ENCODE data around the gene HCAR3. TPM values are rescaled to one million over a fixed set of nuclear protein-coding genes. Genes with fewer than 3 reads are reported as not detected.
A peak's percentile ranks its signal among the peaks of the same experiment; 100 is the strongest.
"Not testable (repeated sequence)": the region's sequence is repeated elsewhere in the genome, so short reads cannot be mapped to it uniquely, and the experiment has no call there.

HCAR3 gene
- total RNA-seq, 1 donor from 2014 or later: 6.9 TPM

DNA sequence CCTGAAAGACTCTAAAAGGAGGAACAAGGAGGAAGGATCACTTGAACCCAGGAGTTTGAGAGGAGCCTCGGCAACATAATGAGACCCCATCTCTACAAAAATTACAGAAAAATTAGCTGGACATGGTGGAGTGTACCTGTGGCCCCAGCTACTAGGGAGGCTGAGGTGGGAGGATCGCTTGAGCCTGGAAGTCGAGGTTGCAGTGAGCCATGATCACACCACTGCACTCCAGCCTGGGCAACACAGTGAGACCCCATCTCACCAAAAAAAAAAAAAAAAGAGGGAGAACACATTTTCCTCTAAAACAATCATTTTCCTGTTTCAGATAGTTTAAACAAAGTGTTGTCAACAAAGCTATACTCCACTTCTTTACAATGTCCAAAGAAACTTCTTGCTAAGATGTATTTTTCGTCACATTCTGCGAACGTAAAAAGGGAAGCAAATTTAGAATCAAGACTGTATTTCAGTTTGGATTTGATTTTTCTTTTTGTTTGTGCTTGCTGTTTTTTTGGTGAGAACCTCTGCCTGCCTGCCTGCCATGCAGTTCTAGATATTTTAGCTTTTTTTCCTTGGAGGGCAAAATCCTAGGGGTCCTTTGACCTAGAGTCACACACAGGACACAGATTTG is 9.0 kb upstream of the HCAR3 start:
- TF ChIP-seq CTCF (IDR thresholded peaks at IDR 0.05): no peak
- Histone ChIP-seq H3K27me3 (ENCODE audit: low read depth) (no peaks in the 10 kb centered on the region), H3K4me1 (peaks cover 12% of the 10 kb centered on the region), H3K9me3 (no peaks in the 10 kb centered on the region), H3K27ac (peak overlapping the region; percentile 74), H3K4me3 (no peak overlapping the region), H3K36me3 (no peaks in the 10 kb centered on the region)
- intact Hi-C loops (cut with DNase I): no loop called here
- DNase-seq (no peak), ATAC-seq (no peak)

DNA sequence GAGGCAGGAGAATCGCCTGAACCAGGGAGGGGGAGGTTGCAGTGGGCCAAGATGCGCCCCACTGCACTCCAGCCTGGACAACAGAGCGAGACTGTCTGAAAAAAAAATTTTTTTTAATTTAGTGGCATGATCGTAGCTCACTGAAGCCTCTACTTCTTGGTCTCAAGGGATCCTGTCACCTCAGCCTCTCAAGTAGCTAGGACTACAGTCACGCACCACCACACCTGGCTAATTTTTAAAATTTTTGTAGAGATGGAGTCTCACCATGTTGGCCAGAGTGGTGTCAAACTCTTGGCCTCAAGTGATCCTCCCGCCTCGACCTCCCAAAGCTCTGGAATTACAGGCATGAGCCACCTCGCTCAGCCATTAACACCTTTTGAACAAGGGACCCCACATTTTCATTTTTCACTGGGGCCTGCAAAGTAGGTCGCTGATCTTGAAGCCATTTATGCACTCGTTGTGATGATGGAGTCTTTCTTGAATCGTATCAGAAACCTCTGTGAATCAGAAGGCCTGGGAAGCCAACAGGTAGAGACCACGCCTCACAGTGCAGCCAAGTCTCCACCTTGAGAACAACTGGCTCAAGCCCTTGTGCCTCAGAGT is 8.1 kb upstream of the HCAR3 start:
- no peaks in the 10 kb centered on the region for H3K27me3 ChIP-seq (ENCODE audit: low read depth)
- no peak for TF ChIP-seq CTCF (IDR thresholded peaks at IDR 0.05)
- ATAC-seq (no peak), DNase-seq (no peak)
- H3K36me3 ChIP-seq: no peaks in the 10 kb centered on the region
- intact Hi-C loops (cut with DNase I): no loop called here
- peaks cover 20% of the 10 kb centered on the region for H3K4me1 ChIP-seq
- no peaks in the 10 kb centered on the region for H3K9me3 ChIP-seq
- H3K4me3 ChIP-seq: no peak overlapping the region
- no peak overlapping the region for H3K27ac ChIP-seq

- DNase-seq (no peak), ATAC-seq (no peak)
- no peak for TF ChIP-seq CTCF (IDR thresholded peaks at IDR 0.05)
- Histone ChIP-seq H3K4me1 (peaks cover 20% of the 10 kb centered on the region), H3K4me3 (no peak overlapping the region), H3K27ac (no peak overlapping the region), H3K36me3 (no peaks in the 10 kb centered on the region), H3K9me3 (no peaks in the 10 kb centered on the region), H3K27me3 (ENCODE audit: low read depth) (no peaks in the 10 kb centered on the region)
- intact Hi-C loops (cut with DNase I): no loop called here
These were observed 5.8 kb upstream of the HCAR3 start for GRCh38 chr12:122722387-122722786.

- Histone ChIP-seq H3K36me3 (no peaks in the 10 kb centered on the region), H3K4me1 (peaks cover 20% of the 10 kb centered on the region), H3K9me3 (no peaks in the 10 kb centered on the region), H3K27me3 (ENCODE audit: low read depth) (no peaks in the 10 kb centered on the region), H3K27ac (no peak overlapping the region), H3K4me3 (no peak overlapping the region)
- intact Hi-C loops (cut with DNase I): no loop called here
- TF ChIP-seq CTCF (IDR thresholded peaks at IDR 0.05): no peak
- DNase-seq (no peak), ATAC-seq (no peak)
These were observed 4.5 kb upstream of the HCAR3 start for GRCh38 chr12:122721057-122721545.

DNA sequence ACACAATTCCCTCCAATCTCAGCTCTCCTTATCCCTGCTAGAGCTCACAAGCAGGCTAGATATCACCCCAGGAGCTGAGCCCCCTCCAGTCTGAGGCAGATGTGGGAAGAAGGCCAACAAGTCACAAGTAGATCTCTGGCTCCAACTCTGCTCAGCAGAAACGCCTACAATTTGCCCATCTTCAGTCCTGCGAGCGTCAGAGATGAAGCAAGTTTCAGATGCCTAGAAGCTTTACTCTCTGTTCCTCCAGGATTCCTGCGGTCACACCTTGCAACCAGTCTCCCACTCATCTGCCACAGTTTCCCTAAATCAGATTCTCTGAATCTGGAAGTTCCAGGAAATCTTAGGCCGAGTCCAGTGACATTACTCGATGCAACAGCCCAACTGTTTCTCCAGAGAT is 1.4 kb downstream of the HCAR3 start:
- H3K4me3 ChIP-seq; H3K27me3 ChIP-seq (ENCODE audit: low read depth); H3K9me3 ChIP-seq; H3K27ac ChIP-seq; DNase-seq; intact Hi-C loops (cut with DNase I); H3K4me1 ChIP-seq; H3K36me3 ChIP-seq: not testable (repeated sequence)
- peak; percentile 44 to 53 for ATAC-seq

DNA sequence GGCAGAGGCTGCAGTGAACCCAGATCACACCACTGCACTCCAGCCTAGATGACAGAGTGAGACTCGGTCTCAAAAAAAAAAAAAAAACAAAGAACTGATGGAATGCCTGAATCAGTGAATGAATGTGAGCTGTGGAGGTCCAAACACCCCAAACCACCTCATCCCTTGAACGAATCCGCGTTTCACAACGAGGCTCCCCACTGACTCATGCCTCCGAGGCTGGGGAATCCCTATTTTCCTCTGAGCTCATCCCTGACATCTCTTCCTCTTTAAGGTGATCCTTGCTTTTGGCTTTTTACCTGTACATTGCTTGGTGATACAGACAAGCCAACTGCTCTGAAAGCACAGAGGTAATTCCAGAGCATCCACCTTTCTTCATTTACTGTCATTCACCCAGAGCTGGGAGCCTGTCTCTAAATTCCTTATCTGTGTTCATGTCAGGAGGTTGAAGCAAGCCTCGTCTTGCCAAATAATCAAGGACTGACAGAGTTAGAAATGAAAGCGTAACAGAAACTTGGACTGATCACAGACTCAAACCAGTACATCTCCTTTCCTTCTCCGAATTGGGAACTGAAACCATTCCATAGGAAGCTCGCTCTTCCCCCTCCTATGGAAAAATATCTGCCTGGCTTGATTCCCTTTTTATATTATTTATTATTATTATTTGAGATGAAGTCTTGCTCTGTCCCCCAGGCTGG is 3.0 kb downstream of the HCAR3 start:
- H3K4me3 ChIP-seq; H3K27me3 ChIP-seq (ENCODE audit: low read depth); H3K36me3 ChIP-seq; H3K27ac ChIP-seq; H3K4me1 ChIP-seq; intact Hi-C loops (cut with DNase I); DNase-seq; H3K9me3 ChIP-seq: not testable (repeated sequence)
- peak; percentile 55 to 60 for ATAC-seq

DNA sequence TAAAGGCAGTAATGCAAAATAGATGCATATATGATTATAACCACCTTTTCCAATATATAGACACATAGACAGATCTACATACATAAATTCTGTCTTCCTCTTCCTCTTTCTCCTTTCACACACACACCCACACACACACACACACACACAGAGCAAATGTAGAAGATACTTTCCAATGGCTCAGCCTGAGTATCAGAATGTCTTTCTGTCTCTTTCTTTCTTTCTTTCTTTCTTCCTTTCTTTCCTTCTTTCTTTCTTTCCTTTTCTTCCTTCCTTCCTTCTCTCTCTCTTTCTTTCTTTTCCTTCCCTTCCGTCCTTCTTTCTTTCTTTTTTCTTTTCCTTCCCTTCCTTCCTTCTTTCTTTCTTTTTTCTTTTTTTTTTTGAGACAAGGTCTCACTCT is 5.3 kb downstream of the HCAR3 start:
- not testable (repeated sequence) for ATAC-seq

GRCh38 chr12:122710341-122710740 is 6.3 kb downstream of the HCAR3 start:
- intact Hi-C loops (cut with DNase I): not testable (repeated sequence)

More for the DNA sequence above, 5.3 kb downstream of the HCAR3 start:
- H3K27ac ChIP-seq; H3K4me1 ChIP-seq; H3K36me3 ChIP-seq; intact Hi-C loops (cut with DNase I); H3K4me3 ChIP-seq; DNase-seq; H3K9me3 ChIP-seq; H3K27me3 ChIP-seq (ENCODE audit: low read depth): not testable (repeated sequence)

GRCh38 chr12:122709287-122709686 is 7.3 kb downstream of the HCAR3 start:
- H3K4me3 ChIP-seq; H3K27me3 ChIP-seq (ENCODE audit: low read depth); intact Hi-C loops (cut with DNase I); ATAC-seq; H3K9me3 ChIP-seq; H3K4me1 ChIP-seq; H3K36me3 ChIP-seq; H3K27ac ChIP-seq; DNase-seq: not testable (repeated sequence)

More at GRCh38 chr12:122710341-122710740, 6.3 kb downstream of the HCAR3 start:
- not testable (repeated sequence) for H3K27me3 ChIP-seq (ENCODE audit: low read depth); H3K9me3 ChIP-seq; H3K4me1 ChIP-seq; H3K36me3 ChIP-seq; DNase-seq; H3K27ac ChIP-seq; ATAC-seq; H3K4me3 ChIP-seq

Data from lower lobe of right lung (tissue), 2 donors.